Embryonic facial prominence (tissue), 1 donor: Measurements from ENCODE around the gene RAB10.
"Not testable (repeated sequence)": the region's sequence is repeated elsewhere in the genome, so short reads cannot be mapped to it uniquely, and the experiment has no call there.

Experiments
- DNase-seq: peaks from one replicate; pipeline ENCODE4 v3.0.0-alpha.2; 2016; ENCODE audit errors: extremely low spot score

Gene RAB10

GRCh38 chr2:26033818-26034636 lies at the start of gene RAB10:
Gene RAB10, plus strand, starts transcription at chr2:26034084. Its CDS starts 525 bp downstream, at chr2:26034609.
- peak; percentile 93 for DNase-seq

- DNase-seq, result no peak
Observed at GRCh38 chr2:25988134-25988533, 45.8 kb upstream of the RAB10 start.

- DNase-seq, result no peak
Observed at GRCh38 chr2:25989154-25989553, 44.7 kb upstream of the RAB10 start.

GRCh38 chr2:25991965-25992364 lies 41.9 kb upstream of the RAB10 start:
- no peak for DNase-seq

- DNase-seq, result no peak
Observed at GRCh38 chr2:25992556-25992955, 41.3 kb upstream of the RAB10 start.

- no peak for DNase-seq
Observed at GRCh38 chr2:25993049-25993448, 40.8 kb upstream of the RAB10 start.

GRCh38 chr2:25994509-25994908 lies 39.4 kb upstream of the RAB10 start:
- no peak for DNase-seq

- DNase-seq, result no peak
Observed at GRCh38 chr2:25996844-25997243, 37.0 kb upstream of the RAB10 start.

GRCh38 chr2:25998816-25999383 lies 35.0 kb upstream of the RAB10 start:
- DNase-seq, result not testable (repeated sequence)

GRCh38 chr2:25999406-25999805 lies 34.5 kb upstream of the RAB10 start:
- not testable (repeated sequence) for DNase-seq

- no peak for DNase-seq
Observed at GRCh38 chr2:26000561-26001082, 33.3 kb upstream of the RAB10 start.

GRCh38 chr2:26001743-26002351 lies 32.0 kb upstream of the RAB10 start:
- no peak for DNase-seq

GRCh38 chr2:26002632-26003310 lies 31.1 kb upstream of the RAB10 start:
- DNase-seq, result no peak

GRCh38 chr2:26008095-26008494 lies 25.8 kb upstream of the RAB10 start:
- no peak for DNase-seq

- no peak for DNase-seq
Observed at GRCh38 chr2:26008851-26009566, 24.9 kb upstream of the RAB10 start.

- DNase-seq, result no peak
Observed at GRCh38 chr2:26009567-26009963, 24.3 kb upstream of the RAB10 start.

- no peak for DNase-seq
Observed at GRCh38 chr2:26010943-26011342, 22.9 kb upstream of the RAB10 start.

GRCh38 chr2:26011609-26011989 lies 22.3 kb upstream of the RAB10 start:
- no peak for DNase-seq

GRCh38 chr2:26011990-26012856 lies 21.7 kb upstream of the RAB10 start:
- no peak for DNase-seq

- no peak for DNase-seq
Observed at GRCh38 chr2:26013668-26014067, 20.2 kb upstream of the RAB10 start.
